GM13977 (cell line): ENCODE results near the gene SYNGR1.

ENCODE experiments used
- DNase-seq: peaks from one replicate; pipeline ENCODE4 v3.0.0; 2012; ENCODE audit warnings: low spot score
- CTCF ChIP-seq: IDR thresholded peaks from 2 replicates; pipeline ENCODE4 v1.5.1; 2012; ENCODE audit warnings: mild to moderate bottlenecking, control low read depth; ENCODE audit not compliant: insufficient read depth; ENCODE audit errors: extremely low read depth, missing control alignments
- in situ Hi-C: fragments of 300-500 bp; cut with MboI; formaldehyde crosslinking; loops from one replicate; pipeline ENCODE4 v1.12.0; 2022; ENCODE audit warnings: low sequenced_read_pairs, low pct_unique_long_range_greater_than_20kb, mixed read lengths, inconsistent platforms; ENCODE audit not compliant: unreplicated experiment

Gene SYNGR1

DNA sequence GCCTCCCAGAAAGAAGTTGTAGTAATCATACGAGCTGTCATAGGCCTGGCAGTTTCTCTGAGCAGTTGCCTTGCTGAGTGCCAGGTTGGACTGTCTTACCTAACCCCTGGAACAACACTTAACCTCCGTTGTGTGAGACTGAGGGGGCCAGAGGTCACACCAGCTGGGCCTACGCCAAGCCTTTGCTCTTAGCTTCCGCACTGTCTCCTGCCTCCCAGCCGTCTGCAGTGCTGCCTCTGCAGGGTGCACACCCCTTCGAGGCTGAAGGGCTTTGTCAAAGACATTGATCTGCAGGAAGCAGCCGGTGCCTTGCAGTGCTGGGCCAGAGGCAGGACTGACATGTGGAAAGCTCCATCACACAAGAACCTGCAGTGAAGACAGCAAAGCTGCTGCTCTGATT is 66.5 kb downstream of the SYNGR1 start:
- no peak for TF ChIP-seq CTCF

GRCh38 chr22:39417641-39418040 is 67.8 kb downstream of the SYNGR1 start:
- no peak for DNase-seq
- in situ Hi-C loops = no loop called here
- TF ChIP-seq CTCF = no peak

More for the DNA sequence above, 66.5 kb downstream of the SYNGR1 start:
- in situ Hi-C loops = no loop called here
- no peak for DNase-seq

DNA sequence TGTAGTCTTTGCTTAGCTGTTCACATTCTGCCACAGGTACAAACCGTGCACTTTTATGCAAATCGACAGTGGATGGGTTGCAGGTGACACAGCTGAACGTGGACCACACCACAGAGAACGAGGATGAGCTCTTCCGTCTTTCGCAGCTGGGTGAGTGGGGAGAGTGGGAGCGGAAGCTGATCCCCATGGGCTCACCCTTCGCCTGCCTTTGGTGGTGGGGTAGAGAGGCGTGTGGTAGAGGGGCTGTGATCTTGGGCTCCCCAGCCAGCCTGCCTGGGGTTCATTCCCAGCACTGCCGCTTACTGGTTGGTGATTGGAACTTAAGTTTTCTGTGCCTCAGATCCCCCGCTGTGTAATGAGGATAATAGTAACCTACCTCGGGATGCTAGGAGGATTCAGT is 68.9 kb downstream of the SYNGR1 start:
- no peak for DNase-seq
- TF ChIP-seq CTCF = no peak
- in situ Hi-C loops = no loop called here

DNA sequence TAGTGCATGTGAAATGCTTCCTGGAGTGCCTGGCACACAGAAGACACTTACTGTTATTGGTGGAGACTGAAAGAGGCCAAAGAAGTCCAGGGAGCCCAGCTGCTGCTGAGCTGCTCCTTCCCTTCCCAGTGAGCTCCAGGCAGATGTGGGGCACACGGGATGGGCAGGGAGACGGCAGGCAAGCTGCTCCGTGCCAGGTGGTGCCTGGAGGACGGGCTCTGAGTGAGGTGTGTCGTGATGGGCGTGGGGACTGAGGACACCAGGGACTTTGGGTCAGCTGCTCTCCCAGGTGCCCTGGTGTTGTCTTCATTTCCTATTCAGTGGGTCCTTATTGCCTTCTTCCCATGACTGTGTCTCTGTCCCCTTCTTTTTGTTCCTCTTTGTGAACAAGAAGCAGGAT is 69.3 kb downstream of the SYNGR1 start:
- TF ChIP-seq CTCF = no peak
- in situ Hi-C loops = no loop called here

DNA sequence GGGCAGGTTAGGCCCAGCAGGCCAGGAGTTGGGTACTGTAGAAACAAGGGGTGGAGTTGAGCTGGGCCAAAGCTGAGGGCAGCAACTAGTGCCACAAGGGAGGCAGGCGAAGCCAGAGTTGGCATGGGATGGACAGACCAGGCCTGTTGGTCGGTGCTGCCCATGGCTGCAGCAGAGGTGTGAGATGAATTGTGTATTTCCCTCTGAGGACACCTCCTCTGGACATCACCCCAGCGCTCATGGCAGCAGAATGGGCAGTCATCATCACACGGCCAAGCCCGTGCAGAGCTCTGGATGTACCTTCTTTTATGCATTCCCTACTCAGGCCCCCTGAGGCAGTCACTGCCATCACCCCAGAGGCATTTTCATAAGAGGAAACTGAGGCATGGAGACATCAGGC is 70.1 kb downstream of the SYNGR1 start:
- no peak for DNase-seq
- no peak for TF ChIP-seq CTCF
- in situ Hi-C loops = no loop called here

More for the DNA sequence above, 69.3 kb downstream of the SYNGR1 start:
- no peak for DNase-seq

- no peak for DNase-seq
- in situ Hi-C loops = no loop called here
- TF ChIP-seq CTCF = no peak
Observed at GRCh38 chr22:39421691-39422090, 71.9 kb downstream of the SYNGR1 start.

DNA sequence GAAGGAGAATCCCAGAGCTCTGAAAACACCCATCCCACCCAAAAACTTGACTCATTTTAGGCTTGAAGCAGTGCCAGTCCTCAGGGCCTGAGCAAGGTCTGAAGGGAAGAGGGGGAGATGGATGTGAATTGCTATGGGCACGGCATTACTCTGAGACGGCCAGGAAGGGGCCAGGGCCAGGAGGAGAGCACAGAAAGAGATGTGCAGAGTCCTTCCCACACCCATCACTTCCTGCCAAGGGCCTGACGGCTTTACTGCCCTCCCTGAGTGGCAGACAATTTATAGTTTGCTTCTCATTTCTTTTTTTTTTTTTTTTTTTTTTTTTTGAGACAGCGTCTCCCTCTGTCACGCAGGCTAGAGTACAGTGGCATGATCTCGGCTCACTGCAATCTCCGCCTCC is 72.3 kb downstream of the SYNGR1 start:
- DNase-seq = no peak
- in situ Hi-C loops = no loop called here
- TF ChIP-seq CTCF = no peak
